ENCODE results near the gene AFAP1L2.

Gene AFAP1L2

DNA sequence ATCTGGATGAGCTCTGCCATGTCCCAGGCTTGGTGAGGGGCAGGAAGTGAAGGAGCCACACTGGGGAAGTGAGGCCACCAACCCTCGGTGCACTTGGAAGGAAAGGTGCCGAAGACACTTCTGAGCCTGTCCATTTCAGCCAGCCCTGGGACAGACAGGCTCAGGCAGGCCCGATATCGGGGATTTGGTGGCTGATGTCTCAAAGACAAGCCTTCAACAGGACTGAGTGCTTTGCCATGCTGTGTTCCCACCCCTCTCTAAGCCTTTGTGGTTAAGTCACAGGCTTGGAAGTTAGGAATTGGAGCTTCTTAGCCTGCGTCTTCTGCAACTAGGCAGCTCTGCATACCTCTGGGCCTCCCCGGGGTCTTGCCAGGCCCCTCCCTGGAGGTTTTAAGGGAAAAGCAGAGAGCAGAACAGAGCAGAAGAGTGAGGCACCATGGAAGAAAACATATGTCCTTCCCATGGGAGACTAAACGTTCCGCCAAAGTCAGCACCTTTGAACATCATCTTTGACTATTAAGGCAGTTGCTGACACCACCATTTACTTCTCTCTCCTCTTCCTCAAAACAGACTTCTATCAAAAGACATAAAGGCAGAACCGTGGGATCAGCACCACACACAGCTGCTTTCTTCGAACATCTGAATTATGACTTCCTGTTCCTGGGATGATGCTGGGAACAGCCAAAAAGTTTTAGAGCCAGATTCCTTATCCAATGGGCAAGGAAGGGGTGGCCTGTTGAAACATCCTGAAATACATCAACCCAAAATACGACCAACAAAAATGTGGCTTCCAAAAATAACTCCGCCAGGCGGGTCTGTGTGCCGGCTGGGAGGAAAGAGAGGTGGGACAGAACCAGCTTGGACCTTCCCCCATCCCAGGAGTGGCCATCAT lies 71.8 kb downstream of the AFAP1L2 start:
- DNase-seq: no peak

GRCh38 chr10:114329634-114330365 lies 74.5 kb downstream of the AFAP1L2 start:
- DNase-seq: no peak

DNA sequence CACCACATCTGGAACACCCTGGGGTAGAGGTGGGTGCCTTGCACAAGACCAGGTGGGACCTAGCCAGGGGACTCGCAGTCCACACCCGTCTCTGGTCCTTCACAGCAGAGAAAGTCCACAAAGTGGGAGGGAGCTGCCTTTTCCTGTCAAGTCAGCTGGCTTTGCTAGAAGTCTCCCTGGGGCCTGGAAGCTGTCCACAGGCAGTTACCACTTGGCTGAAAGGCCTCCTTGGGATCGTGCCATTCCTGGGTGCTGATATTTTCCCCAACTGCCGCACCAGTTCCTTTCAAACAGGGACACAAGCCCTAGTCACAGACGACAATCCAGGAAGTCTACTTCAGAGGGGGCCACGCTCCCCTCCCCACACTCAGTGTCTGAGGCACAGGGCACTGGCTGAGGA lies 75.4 kb downstream of the AFAP1L2 start:
- no peak for DNase-seq

DNA sequence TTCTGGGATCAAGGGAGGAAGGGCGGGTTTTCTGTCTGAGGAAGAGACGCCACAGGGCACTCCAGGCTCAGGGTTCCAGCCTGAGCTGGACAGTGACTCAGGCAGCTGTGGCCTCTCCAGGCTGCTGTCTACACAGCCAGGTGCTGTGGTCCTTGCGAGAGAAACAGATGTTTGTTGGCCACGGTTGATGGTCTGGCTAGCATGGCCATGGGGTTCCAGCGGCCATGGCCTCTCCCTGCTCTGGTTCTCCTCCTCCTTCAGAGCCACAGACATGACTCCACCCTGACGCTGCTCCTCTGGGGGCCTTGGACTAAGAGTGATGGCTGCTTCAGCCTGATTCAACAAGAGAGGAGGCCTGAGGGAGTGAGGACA lies 75.9 kb downstream of the AFAP1L2 start:
- DNase-seq: no peak

DNA sequence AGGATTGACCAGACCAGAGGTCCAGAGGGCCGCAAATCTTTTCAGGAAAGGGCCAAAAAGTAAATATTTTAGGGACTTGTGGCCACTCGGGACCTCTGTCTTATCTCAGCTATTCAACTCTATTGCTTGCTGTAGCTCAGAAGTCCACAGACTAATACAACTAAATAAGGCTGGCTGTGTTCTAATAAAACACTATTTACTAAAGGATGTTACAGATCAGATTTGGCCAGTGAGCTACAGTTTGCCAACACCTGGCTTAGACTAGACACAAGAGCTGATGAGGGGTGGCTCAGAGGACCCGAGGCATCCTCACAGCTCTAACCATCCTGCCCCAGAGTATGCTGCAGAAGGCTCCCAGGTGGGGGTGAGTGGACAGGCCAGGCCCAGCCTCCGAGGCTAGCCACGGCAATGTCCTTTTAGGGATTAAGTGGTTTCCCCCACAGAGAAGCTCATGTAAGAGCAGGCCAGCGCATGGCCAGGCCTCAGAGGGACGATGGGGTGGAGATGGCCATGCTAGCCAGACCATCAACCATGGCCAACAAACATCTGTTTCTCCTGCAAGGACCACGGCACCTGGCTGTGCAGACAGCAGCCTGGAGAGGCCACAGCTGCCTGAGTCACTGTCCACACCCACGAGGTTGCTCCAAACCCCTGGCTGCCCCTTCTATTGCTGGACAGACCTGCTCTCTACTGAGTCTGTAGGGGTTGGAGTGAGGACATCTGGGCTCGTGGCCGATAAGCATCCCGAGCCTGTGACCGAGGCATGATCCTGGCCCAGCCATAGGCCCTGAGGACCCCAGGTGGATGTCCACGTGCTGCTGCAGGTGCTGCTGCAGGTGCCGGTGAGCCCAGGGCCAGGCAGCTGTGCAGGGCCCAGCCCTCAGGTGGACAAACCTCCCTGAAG lies 76.5 kb downstream of the AFAP1L2 start:
- DNase-seq: no peak

GRCh38 chr10:114326795-114327194 lies 77.5 kb downstream of the AFAP1L2 start:
- no peak for DNase-seq

DNA sequence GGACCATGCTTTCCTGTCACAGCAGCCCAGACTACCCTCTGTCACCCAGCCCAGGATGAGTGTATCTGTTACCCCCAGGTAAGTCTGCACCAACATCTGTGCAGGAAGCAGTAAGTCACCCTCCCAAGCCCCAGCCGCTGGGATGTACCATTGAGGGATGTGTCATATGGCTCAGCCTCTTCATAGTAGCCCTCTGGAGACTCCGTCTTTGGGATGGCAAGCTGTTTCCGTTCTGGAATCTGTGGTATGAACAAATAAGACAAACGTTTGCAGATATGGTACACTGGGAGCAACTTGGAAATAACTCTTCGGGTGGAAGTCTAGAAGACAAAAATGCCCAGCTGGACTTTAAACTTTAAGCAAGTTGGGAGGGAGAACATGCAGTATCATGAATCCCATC lies 81.3 kb downstream of the AFAP1L2 start:
- DNase-seq: no peak

DNA sequence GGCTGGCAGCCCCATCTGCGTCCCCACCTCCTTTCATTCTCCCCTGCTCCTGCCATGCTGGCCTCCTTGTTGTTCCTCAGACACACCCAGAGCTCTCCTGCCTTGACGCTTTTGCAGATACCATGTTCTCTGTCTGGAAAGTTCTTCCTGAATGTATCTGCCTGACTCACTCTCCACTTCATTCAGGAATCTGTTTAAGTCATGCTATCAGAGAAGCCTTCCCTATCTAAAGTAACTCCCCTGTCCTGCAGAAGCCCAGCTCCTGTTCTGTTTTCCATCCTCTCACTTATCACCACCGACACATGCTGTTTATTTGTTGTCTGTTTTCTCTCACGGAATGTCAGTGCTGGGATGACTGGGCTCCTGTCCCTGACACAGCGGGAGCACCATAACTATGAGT lies 82.0 kb downstream of the AFAP1L2 start:
- DNase-seq: no peak

DNA sequence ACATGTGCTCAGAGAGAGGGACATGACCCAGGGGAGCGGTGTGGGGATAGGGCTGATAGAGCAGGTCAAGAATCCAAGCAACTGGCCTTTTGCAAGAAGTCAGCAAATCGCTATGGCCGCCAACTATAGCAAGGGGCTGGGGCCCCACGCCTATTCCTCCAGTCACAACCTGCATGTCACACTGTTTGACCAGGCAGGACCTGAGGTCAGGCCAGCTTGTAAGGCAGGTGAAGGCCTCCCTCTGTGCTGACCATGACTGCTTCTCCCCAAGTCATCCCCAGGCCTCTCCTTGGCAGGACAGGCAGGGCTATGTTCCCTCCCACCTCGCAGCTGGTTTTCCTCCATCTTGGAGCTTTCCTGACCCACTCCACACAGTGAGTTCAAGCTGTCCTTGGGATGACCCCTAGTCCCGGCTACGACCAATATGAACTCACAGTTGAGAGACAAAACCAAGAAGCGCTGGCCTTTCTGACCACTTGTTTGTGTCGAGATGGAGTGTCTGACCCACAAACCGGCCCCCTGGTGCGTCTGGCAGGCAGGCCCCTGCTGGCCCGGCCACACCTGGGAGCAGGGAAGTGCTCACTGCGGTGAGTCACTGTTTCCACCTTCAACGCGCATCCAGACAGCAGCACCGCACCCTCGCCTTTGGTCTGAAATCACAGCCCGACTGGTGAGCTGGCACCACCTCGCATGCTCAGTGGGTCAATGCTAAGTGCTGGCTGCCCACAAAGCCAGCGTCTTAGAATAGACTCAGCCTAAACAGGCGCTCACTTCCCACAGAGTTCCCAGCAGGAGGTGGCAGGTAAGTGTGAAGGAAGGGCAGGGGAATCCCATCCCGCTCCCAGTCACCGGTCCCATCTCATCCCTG lies 83.8 kb downstream of the AFAP1L2 start:
- DNase-seq: no peak

DNA sequence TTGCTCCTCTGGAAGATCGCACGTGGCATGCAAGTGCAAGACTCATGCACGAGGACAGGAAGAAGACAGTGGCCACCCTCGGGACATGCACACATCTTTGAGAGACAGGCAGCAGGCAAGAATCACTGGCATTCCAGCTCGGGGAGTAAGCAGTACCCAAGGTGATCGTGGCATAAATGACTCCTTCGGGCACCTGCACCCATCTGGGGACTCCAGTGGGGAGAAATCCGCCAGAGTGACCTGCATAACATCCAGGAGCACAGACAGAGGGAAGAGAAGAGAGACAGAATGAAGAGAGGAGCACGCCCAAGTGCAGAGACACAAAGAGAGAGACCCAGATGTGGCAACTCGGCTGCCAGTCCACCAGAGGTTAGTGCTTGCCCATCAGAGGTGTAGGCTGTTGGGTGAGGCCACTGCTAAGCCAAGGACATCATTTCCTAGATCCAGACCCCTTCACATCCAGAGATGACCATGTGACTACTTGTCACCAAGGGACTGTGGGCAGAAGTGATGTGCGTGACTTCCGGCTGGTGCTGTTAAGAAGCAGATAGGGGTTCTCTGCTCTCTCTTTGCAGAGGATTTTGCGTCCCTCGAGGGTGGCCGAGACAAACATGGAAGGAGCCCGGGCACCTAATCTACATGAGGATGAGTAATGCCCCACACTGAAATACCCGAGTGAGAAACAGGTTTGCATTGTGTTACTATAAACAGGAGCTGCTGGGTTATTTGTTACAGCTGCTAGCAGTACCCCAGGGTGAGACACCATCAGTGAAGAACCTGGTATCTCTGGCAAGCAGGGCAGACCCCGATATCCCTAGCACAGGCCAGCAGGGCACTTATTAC lies 84.7 kb downstream of the AFAP1L2 start:
- no peak for DNase-seq

- no peak for DNase-seq
These were observed 87.6 kb downstream of the AFAP1L2 start for GRCh38 chr10:114316744-114317143.

GRCh38 chr10:114315566-114316420 lies 88.5 kb downstream of the AFAP1L2 start:
- DNase-seq: no peak

- no peak for DNase-seq
These were observed 90.4 kb downstream of the AFAP1L2 start for GRCh38 chr10:114313866-114314265.

DNA sequence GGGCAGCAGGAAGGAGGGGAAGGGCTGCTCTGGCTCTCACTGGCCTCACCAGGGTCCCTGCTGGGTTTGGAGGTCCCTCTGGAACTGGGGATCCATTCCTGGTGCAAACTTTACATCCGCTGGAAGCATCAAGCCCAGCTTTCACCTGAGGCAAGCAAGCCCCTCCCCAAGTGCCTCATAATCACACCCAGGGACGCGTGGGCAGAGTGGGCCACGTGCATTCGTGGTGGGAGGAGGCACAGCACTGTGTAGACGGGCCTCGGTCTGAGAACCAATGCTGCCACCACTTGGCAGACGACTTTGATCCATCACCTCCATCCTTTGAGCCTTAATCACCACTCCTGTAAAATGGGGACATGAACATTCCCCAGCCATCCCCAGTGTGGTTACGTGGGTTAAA lies 91.2 kb downstream of the AFAP1L2 start:
- no peak for DNase-seq

DNA sequence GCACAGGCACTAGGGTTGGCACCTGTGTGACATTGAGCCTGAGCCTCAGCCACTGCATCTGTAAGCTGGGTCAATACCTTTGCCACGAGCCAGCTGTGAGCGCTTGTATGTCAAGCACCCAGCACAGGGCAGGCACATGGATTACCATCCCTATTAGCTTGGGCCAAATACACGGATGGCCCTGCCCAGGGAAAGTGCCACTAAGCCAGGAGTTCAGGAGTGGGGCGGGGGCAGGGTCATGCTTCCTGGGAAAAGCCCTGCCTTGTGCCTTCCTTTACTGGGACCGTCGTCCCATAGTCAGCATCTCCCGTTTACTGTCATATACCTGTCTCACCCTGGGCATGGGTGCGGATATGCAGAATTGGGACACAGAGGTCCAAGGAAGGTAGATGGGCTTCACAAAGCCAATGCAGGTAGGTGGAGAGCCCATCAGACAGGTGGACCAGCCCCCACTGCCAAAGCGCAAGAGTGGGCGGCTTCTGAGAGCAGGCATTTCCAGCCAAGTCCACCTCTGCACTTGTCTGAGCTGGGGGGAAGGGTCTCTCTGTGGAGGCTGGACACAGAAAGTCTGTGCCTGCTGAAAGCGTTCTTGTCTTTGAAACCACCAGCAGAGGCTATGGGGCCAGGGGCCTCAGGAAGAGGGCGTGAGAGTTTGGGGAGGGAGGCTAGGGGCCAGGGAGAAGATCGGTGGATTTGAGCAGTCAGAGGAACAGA lies 92.6 kb downstream of the AFAP1L2 start:
- no peak for DNase-seq

DNA sequence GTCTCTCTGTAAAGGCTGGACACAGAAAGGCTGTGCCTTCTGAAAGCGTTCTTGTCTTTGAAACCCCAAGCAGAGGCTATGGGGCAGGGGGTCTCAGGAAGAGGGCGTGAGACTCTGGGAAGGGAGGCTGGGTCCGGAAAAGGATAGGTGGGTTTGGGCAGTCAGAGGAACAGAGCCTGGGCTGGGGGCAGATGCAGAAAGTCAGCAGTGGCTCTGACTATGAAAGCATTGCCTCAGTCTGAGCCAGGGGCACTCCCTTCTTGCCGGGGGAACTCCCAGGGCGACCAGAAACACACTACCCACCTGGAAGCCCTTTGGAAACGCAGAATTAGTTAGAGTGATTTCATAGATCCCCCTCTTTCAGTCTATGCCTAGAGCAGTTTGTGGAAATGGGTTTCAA lies 93.3 kb downstream of the AFAP1L2 start:
- DNase-seq: no peak

DNA sequence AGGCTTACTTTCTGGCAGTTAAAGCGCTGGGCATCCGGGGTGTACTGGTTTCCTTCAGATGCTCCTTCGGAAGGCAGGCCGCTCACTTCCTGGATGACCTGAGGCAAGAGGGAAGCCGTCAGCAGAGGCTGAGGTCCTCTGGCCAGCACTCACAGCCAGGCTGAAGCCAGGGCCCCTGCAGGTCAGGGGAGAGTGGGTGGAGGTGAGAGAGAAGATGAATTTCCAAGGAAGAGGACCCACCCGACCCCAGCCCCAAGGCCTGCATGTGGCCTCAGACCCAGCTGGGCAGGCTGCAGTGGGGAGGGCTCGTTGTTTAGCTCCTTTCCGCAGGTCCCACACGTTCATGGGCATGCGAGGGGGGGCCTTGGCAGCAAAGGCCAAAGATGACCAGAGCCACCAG lies 94.0 kb downstream of the AFAP1L2 start:
- DNase-seq: no peak

DNA sequence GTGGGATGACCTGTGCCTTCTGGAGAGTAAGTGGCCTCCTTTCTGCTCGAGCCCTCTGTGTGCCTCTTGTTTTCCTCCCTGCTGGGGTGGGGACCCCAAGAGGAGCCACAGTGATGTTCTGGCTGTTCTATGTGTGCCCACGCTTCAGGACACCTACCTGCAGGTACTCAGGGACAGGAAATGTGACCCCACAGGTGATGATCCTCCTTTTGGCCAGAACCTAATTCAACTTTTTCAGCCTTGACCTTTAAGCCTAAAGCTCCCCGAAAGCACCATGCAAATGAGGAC lies 95.0 kb downstream of the AFAP1L2 start:
- no peak for DNase-seq

DNA sequence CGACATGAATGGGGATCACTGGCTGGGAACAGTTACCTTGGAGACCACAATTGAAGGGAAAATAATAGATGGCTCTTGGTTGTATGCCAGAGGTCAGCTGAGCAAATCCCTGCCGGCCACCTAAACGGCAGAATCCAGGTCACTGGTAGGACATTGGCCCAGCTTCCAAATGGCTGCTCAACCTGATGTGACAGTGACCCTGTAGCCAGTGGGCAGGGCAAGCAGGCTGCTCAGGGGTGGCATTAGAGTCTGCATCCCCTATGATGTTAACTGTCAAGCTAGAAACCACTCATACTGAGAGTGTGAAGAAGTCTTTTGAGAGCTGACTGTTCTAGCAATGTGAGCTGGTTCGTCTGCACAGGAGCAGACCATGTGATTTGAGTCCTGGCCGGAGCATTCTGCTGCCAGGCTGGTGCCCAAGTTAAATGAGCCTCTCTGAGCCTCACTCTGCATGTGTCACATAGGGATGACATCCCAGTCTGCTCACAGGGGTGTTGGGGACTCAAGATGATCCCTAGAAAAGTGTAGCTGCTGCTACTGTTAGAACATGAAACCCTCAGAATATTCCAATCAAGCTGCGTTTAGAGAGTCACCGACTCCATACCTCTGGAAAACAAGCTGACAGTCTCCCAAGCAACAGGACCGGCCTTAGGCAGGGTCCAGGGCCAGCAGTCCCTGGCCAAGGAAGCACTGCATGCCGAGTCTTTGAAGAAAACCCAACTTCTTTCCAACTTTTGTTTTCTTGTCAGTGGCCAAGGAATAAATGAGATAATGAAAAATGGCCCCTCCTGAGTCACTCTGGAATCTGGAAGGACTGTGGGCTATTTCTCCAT lies 95.6 kb downstream of the AFAP1L2 start:
- no peak for DNase-seq
